Measurements from ENCODE around the gene SEC11A.

SEC11A gene

DNA sequence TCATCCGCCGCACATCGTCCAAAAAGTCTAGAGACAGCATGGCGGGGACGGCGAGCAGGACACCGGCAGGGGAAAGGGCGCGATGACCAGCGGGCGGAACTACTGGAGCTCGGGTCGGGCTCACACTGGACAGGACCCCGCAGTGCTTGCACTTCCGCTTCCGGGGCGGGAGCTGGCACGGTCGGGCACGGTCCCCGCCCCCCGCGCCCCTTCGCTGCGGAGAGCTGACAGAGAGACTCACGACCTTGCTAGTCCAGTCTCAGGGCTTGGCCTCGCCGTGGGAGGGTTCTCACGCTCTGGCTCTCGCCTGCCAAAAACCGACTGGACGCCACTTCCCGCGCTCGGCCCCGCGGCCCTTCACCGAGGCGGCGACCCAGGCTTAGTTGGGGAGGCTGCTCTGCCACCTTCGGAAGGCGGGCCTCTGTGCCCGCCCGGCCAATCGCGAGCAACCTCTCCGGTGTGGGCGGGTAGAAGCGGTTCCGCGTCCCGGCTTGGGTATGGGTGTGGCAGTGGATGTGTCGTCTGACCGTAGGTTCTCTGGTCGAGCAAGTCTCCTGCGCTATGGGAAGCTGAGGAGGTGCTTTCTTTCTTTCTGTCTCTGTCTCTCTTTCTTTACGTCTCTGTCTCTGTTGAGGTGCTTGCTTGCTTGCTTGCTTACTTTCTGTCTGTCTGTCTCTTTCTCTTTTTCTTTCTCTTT lies at the start of gene SEC11A:
SEC11A (minus strand) TSS at position 104 of the 697 bp plus-strand sequence; CDS start at position 40, 64 bp downstream.
- CTCF ChIA-PET: interaction anchor here (0.9 to 2.1 kb wide), 10 partner anchors 9 to 61 kb away, joined by 3 to 10 read pairs (median 4); partner anchors contain the start of genes NMB and WDR73
- POLR2A ChIA-PET: interaction anchor here (0.8 to 2.6 kb wide), 4 partner anchors 10 to 866 kb away, joined by 3 to 12 read pairs (median 6); partner anchors contain the start of gene WDR73
- peak; percentile 94 for DNase-seq (ENCODE audit: extremely low spot score)
- TF ChIP-seq, protein P1, sequence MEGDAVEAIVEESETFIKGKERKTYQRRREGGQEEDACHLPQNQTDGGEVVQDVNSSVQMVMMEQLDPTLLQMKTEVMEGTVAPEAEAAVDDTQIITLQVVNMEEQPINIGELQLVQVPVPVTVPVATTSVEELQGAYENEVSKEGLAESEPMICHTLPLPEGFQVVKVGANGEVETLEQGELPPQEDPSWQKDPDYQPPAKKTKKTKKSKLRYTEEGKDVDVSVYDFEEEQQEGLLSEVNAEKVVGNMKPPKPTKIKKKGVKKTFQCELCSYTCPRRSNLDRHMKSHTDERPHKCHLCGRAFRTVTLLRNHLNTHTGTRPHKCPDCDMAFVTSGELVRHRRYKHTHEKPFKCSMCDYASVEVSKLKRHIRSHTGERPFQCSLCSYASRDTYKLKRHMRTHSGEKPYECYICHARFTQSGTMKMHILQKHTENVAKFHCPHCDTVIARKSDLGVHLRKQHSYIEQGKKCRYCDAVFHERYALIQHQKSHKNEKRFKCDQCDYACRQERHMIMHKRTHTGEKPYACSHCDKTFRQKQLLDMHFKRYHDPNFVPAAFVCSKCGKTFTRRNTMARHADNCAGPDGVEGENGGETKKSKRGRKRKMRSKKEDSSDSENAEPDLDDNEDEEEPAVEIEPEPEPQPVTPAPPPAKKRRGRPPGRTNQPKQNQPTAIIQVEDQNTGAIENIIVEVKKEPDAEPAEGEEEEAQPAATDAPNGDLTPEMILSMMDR (IDR thresholded peaks at IDR 0.05; ENCODE audit: control extremely low read depth, extremely low read depth, low read depth, missing control alignments): no peak

DNA sequence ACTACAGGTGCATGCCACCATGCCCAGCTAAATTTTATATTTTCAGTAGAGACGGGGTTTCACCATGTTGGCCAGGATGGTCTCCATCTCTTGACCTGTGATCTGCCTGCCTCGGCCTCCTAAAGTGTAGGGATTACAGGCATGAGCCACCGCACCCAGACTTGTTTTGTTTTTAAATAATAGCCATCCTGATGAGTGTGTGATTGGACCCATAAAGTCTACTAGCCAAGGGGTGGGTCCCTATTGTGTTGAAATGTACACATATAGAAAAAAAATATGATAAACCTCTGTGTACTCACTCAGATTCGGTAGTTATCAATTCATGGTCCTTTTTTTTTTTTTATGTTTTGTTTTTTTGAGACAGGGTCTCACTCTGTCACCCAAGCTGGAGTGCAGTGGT lies 49.7 kb upstream of the SEC11A start:
- ChIA-PET POLR2A (no interaction called here), CTCF (no interaction called here)
- TF ChIP-seq, protein P1 (IDR thresholded peaks at IDR 0.05; ENCODE audit: control extremely low read depth, extremely low read depth, low read depth, missing control alignments): no peak

DNA sequence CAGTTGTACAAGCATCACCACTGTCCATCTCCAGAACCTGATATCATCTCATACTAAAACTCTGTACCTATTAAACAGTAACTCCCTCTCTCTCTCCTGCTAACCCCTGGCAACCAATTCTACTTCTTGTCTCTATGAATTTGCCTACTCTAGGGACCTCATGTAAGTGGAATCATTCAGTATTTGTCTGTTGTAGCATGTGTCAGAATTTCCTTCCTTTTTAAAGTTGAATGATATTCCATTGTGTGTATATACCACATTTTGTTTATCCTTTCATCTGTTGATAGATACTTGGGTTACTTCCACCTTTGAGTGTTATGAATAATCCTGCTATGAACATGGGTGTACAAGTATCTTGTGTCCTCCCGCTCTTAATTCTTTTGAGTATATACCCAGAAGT lies 49.0 kb upstream of the SEC11A start:
- TF ChIP-seq, protein P1 (IDR thresholded peaks at IDR 0.05; ENCODE audit: control extremely low read depth, extremely low read depth, low read depth, missing control alignments): no peak
- ChIA-PET POLR2A (no interaction called here), CTCF (no interaction called here)
- DNase-seq (ENCODE audit: extremely low spot score): no peak

More for the DNA sequence above, 49.7 kb upstream of the SEC11A start:
- no peak for DNase-seq (ENCODE audit: extremely low spot score)

DNA sequence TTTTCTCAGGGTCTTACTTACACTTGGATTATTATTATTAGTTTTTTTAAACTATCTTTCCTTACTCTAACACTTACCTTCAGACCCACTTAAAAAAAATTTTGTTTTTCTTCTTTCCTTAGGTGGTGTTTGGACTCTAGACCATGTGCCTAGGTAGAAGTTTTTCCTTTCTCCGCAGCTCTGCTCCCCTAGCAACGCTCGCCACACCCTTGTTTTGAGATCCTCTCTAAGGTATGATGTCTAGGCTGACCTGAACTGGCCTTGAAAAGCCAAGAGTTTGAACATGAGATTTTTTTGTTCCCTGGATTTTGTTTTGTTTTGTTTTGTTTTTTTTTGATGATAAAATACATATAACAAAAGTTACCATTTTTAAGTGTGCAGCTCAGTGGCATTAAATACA lies 48.6 kb upstream of the SEC11A start:
- DNase-seq (ENCODE audit: extremely low spot score): no peak
- TF ChIP-seq, protein P1 (IDR thresholded peaks at IDR 0.05; ENCODE audit: control extremely low read depth, extremely low read depth, low read depth, missing control alignments): no peak
- ChIA-PET CTCF (interaction anchor here (1.1 kb wide), 1 partner anchor 13 kb away, joined by 3 read pairs; no protein-coding TSS in a partner anchor), POLR2A (no interaction called here)

DNA sequence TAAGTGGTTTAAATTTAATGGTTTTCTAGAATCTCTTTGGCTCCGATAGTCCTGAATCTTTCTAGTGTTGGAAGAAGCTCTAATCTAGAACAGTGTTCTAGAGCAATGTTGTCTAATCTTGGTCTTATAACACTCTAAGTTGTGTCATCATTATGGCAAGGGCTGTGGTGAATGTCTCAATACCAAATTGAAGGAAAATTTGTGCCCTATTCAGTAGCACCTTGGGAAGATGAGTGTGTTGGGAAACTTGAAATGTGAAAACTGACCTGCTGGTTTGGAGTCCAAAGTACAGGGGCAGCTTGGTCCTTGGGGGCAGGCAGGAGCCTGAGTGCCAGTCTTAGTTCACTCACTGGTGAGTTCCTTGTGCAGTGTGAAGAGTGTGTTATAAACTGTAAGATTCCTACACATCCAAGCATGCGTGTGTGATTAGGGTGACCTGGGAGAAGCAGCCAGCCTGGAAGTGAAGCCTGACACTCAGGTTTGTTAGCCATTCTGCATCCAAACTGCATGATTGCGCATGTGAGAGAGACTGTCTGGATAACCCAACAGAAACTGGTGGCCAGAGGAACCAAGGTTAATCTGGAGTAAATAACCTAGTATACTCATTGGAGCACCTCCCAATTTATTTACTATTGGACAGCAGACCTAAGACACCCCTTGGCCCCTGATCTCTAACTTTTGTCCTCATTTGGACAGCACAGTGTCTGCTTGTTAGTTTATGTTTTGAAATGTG lies 47.1 kb upstream of the SEC11A start:
- ChIA-PET CTCF (no interaction called here), POLR2A (no interaction called here)
- TF ChIP-seq, protein P1 (IDR thresholded peaks at IDR 0.05; ENCODE audit: control extremely low read depth, extremely low read depth, low read depth, missing control alignments): no peak
- no peak for DNase-seq (ENCODE audit: extremely low spot score)

DNA sequence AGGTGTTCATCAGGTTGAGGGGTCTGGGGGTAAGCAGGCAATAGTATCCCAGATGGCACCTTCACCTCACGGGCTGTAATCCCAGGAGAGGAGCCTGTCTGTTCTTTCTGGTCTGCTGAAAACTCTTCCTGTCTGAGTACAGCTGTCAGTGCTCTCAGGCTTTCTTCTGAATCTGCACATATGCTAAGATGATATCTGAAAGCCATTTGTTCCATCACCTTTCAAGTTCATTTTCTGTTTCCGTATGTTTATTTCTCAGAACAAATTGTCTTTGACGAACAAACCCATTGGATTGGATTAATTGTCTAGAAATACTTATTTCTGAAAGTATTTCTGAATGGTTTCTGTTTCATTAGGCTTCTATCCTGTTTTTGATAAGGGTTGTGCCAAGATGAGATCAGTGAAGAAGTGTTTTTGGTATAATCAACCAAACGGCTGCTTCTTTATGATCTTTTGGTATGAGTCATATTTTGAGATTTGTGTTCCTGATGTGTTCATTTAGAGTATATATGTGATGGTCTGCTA lies 45.7 kb upstream of the SEC11A start:
- ChIA-PET POLR2A (no interaction called here), CTCF (no interaction called here)
- DNase-seq (ENCODE audit: extremely low spot score): no peak
- TF ChIP-seq, protein P1 (IDR thresholded peaks at IDR 0.05; ENCODE audit: control extremely low read depth, extremely low read depth, low read depth, missing control alignments): no peak

Measured in GM10248 (cell line).